GM19193 (cell line): ENCODE measurements around the gene RAPGEF2.

Experiments used
- POLR2A ChIP-seq: IDR thresholded peaks from 4 replicates; pipeline ENCODE4 v1.6.1; 2011; ENCODE audit not compliant: insufficient read depth, insufficient read length; ENCODE audit errors: extremely low read depth

Gene RAPGEF2

DNA sequence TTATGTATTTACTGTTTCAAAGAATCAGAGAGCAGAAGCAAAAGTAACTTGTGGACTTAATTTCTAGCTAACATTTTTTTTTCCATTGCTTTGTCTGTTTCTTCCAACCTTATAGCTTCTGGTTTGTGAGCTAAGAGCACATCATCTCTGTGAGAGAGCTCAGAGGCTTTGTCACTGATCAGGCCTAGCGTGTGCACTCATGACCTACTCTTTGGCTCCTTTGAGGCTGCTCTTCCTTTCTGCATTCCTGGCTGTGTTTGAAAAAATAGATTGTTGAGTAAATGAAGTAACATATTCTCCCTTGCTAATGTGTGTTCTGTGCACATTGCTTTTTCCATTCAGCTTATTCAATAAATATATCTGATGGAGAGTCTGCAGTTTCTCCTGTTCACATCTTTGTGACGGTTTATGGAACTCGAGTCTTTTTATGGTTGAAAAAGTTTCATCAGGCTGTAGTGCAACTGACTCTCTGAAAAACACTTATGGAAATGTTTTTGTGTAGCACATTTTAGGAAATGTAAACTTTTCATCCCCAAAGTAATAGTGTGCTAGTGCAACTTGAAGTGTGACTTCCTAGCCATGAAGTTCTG lies 133.0 kb downstream of the RAPGEF2 start:
- TF ChIP-seq POLR2A: no peak

GRCh38 chr4:159237975-159238374 lies 135.1 kb downstream of the RAPGEF2 start:
- TF ChIP-seq POLR2A: no peak

GRCh38 chr4:159238631-159239030 lies 135.8 kb downstream of the RAPGEF2 start:
- TF ChIP-seq POLR2A: no peak

DNA sequence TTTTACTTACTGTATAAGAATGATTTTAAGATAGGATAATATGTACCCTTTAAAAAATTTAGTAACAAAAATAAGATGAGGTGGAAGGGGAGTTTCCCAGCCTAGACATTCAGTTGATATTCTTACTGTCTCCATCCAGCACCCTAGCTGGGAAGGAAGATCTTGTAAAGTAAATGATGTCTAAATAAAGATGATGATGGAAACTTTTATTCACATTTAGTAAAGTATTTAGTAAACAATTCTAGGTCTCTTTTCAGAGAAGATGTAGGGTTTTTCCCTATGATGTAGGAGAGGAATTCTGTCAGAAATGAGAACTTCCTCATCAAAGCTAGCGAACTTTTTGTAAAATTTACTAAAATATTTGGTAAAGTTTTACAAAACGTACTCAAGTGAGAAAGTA lies 136.8 kb downstream of the RAPGEF2 start:
- no peak for TF ChIP-seq POLR2A

- TF ChIP-seq POLR2A: no peak
These were observed 137.2 kb downstream of the RAPGEF2 start for GRCh38 chr4:159240046-159240445.

GRCh38 chr4:159240687-159241086 lies 137.8 kb downstream of the RAPGEF2 start:
- no peak for TF ChIP-seq POLR2A

- TF ChIP-seq POLR2A: no peak
These were observed 139.5 kb downstream of the RAPGEF2 start for GRCh38 chr4:159242427-159242826.

DNA sequence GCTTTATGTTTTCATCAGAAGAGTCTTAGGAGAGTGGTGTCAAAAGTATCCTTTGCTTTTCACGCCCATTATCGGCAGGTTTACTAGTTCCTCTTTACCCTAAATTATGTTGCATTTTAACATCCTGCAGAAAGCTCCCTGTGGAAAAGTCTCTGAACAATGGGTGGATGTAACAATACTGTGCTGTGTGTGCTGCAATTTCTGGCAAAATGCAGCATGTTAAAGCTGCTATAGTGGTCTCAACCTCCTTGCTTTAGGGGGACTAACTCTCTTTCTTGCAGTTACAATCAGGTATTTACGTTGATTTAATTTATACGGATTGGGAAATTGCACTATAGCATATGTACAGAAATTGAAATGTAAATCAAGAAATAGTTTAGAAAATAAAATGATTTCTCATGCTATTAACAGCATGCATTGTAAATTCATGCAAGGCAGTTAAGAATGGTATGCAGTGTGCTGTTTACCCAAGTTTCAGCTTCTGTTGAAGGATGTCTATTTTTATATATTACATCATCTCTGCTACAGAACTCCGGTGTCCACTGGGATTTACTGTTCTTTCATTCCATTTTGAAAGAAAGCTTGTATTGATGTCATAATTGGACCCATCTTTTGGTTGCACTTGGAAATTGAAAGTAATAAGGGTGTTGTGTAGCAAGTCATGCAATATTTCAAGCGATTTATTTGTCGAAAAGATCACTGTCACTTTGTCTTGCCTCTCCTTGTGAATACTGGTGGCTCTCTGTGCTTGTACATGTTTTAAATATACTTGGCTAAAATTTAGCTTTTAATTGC lies 145.7 kb downstream of the RAPGEF2 start:
- no peak for TF ChIP-seq POLR2A

DNA sequence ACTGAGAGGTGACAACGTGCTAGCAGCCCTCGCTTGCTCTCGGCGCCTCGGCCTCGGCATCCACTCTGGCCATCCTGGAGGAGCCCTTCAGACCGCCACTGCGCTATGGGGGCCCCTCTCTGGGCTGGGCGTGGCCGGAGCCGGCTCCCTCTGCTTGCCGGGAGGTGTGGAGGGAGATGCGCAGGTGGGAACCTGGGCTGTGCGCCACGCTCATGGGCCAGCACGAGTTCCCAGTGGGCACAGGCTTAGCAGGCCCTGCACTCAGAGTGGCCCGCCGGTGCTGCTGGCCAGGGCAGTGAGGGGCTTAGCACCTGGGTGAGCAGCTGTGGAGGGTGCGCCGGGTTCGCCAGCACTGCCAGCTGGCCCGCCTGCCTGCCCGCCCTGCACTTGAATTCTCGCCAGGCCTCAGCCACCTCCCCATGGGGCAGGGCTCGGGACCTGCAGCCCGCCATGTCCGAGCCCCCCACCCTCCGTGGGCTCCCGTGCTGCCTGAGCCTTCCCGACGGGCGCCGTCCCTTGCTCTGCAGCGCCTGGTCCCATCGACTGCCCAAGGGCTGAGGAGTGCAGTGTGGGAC lies 148.0 kb downstream of the RAPGEF2 start:
- no peak for TF ChIP-seq POLR2A

DNA sequence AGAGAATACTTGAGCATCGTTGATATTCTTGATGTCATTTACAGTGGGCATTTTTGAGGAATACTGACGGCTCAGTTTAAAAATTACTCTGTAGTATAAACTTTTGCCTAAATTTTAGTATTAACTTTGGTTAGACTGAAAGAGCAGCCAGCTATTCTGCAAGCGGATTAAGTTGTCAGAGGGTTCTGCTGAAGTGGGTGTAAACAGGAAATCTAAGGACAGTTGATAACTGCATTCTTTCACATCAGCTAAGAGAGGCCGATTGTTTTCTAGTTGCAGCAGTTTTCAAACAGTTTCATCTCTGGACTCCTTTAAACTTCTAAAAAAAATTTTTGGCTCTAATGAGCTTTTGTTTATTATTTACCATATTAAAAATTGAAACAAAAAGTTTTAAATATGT lies 149.6 kb downstream of the RAPGEF2 start:
- TF ChIP-seq POLR2A: no peak

DNA sequence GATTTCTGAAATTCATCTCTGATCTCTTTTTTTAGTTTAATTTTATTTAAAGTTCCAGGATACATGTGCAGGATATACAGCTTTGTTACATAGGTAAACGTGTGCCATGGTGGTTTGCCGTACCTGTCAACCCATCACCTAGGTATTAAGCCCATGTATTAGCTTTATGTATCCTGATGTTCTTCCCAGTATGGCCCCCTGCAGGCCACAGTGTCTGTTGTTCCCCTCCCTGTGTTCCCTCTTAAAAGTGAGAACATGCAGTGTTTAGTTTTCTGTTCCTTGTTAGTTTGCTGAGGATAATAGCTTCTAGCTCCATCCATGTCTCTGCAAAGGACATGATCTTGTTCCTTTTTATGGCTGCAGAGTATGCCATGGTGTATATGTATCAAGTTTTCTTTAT lies 153.2 kb downstream of the RAPGEF2 start:
- no peak for TF ChIP-seq POLR2A

- no peak for TF ChIP-seq POLR2A
These were observed 156.1 kb downstream of the RAPGEF2 start for GRCh38 chr4:159258889-159259560.

- no peak for TF ChIP-seq POLR2A
These were observed 161.2 kb downstream of the RAPGEF2 start for GRCh38 chr4:159264057-159264456.

GRCh38 chr4:159266981-159267868 lies 164.3 kb downstream of the RAPGEF2 start:
- no peak for TF ChIP-seq POLR2A
